22Rv1 (cell line): Measurements from ENCODE around the gene NRSN1.

Experiments used
- ZFX ChIP-seq: fragments of 450-650 bp; IDR thresholded peaks from 2 replicates; pipeline ENCODE4 v1.6.1; 2017; ENCODE audit warnings: antibody characterized with exemption, borderline replicate concordance
- TF ChIP-seq, protein P1 (sequence below): fragments of 450-650 bp; IDR thresholded peaks from 2 replicates; pipeline ENCODE4 v1.5.1; 2017; ENCODE audit warnings: mild to moderate bottlenecking

- TF ChIP-seq, protein P1, sequence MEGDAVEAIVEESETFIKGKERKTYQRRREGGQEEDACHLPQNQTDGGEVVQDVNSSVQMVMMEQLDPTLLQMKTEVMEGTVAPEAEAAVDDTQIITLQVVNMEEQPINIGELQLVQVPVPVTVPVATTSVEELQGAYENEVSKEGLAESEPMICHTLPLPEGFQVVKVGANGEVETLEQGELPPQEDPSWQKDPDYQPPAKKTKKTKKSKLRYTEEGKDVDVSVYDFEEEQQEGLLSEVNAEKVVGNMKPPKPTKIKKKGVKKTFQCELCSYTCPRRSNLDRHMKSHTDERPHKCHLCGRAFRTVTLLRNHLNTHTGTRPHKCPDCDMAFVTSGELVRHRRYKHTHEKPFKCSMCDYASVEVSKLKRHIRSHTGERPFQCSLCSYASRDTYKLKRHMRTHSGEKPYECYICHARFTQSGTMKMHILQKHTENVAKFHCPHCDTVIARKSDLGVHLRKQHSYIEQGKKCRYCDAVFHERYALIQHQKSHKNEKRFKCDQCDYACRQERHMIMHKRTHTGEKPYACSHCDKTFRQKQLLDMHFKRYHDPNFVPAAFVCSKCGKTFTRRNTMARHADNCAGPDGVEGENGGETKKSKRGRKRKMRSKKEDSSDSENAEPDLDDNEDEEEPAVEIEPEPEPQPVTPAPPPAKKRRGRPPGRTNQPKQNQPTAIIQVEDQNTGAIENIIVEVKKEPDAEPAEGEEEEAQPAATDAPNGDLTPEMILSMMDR: no peak
- no peak for TF ChIP-seq ZFX
Measured at GRCh38 chr6:24105191-24105590, 20.8 kb upstream of the NRSN1 start.
